H1 (cell line): Measurements from ENCODE around the gene METAP1D. TPM values are rescaled to one million over a fixed set of nuclear protein-coding genes. Genes with fewer than 3 reads are reported as not detected.

ENCODE experiments used
- CTCF ChIA-PET: fragments of 300-600 bp; sonication (Branson Sonifier 250); formaldehyde crosslinking; loops from one replicate; lab custom pipeline; 2021; ENCODE audit not compliant: partially characterized antibody; lab: Charles Lee
- POLR2A ChIA-PET: fragments of 300-600 bp; sonication (Branson Sonifier 250); formaldehyde crosslinking; loops from one replicate; lab custom pipeline; 2021; ENCODE audit warnings: inconsistent platforms; ENCODE audit not compliant: partially characterized antibody; lab: Charles Lee
- DNase-seq, 2 experiments: peaks; one replicate each; pipeline versions ENCODE4 v3.0.0 to v3.0.0-alpha.2; 2010 to 2022; ENCODE audit warnings: low spot score in 2 of 2, low read depth in 1 of 2, mixed read lengths in 1 of 2
- FAIRE-seq: peaks from 2 replicates; lab custom pipeline; 2011; peaks lifted over from hg19 to GRCh38; lab: Jason Lieb, UNC
- H2AFZ ChIP-seq: 2 replicates; pipeline ENCODE4 v1.8.1; 2012; ENCODE audit warnings: low read length, inconsistent platforms
- H2AK5ac ChIP-seq: 2 replicates; pipeline ENCODE4 v1.6.1; 2013; ENCODE audit warnings: low read depth, low read length
- H2BK120ac ChIP-seq: replicated peaks from 2 replicates; pipeline ENCODE3; 2013; ENCODE audit warnings: low read depth, low read length, inconsistent platforms
- H2BK12ac ChIP-seq: 2 replicates; pipeline ENCODE4 v1.6.1; 2013; ENCODE audit warnings: low read depth, low read length
- H2BK15ac ChIP-seq: 2 replicates; pipeline ENCODE4 v1.6.1; 2013; ENCODE audit warnings: low read length
- H2BK20ac ChIP-seq: 2 replicates; pipeline ENCODE4 v1.6.1; 2013; ENCODE audit warnings: low read length
- H2BK5ac ChIP-seq: 2 replicates; pipeline ENCODE4 v1.6.1; 2013; ENCODE audit warnings: low read depth, low read length
- H3K14ac ChIP-seq: 2 replicates; pipeline ENCODE4 v1.6.1; 2013; ENCODE audit warnings: inconsistent platforms; ENCODE audit not compliant: insufficient read length
- H3K18ac ChIP-seq: 2 replicates; pipeline ENCODE4 v1.6.1; 2013; ENCODE audit warnings: low read length; ENCODE audit errors: extremely low read depth
- H3K23ac ChIP-seq: 2 replicates; pipeline ENCODE4 v1.6.1; 2013; ENCODE audit warnings: inconsistent platforms; ENCODE audit not compliant: insufficient read length
- H3K23me2 ChIP-seq: 2 replicates; pipeline ENCODE4 v1.6.1; 2013; ENCODE audit warnings: low read depth, low read length
- H3K27ac ChIP-seq: 2 replicates; pipeline ENCODE4 v1.6.1; 2011; ENCODE audit warnings: low read depth, low read length, inconsistent platforms
- H3K27me3 ChIP-seq, 4 experiments: replicated peaks in 1 of 4; 1 replicate in 1 of 4; 2 replicates in 3 of 4; pipeline versions ENCODE4 v1.6.1 to v1.8.1; 2011 to 2013; ENCODE audit warnings: low read length in 3 of 4, mild to moderate bottlenecking in 3 of 4, inconsistent platforms in 2 of 4, mixed read lengths in 2 of 4, moderate library complexity in 1 of 4; ENCODE audit not compliant: control insufficient read depth in 3 of 4, insufficient read depth in 3 of 4; ENCODE audit errors: extremely low read depth in 1 of 4
- H3K36me3 ChIP-seq, 4 experiments: 2 replicates each; pipeline versions ENCODE4 v1.6.1 to v1.8.1; 2011 to 2013; ENCODE audit warnings: mild to moderate bottlenecking in 4 of 4, low read length in 3 of 4, moderate library complexity in 2 of 4, control low read depth in 1 of 4, inconsistent platforms in 1 of 4; ENCODE audit not compliant: insufficient read depth in 4 of 4, control insufficient read depth in 2 of 4
- H3K4ac ChIP-seq: replicated peaks from 2 replicates; pipeline ENCODE3; 2013; ENCODE audit warnings: low read length, low read depth, mixed read lengths, inconsistent platforms; ENCODE audit not compliant: insufficient read length
- H3K4me1 ChIP-seq, 4 experiments: replicated peaks in 1 of 4; 1 replicate in 1 of 4; 2 replicates in 3 of 4; pipeline versions ENCODE4 v1.6.1 to v1.8.1; 2011 to 2013; ENCODE audit warnings: low read length in 3 of 4, inconsistent platforms in 2 of 4, mixed read lengths in 1 of 4; ENCODE audit not compliant: insufficient read depth in 4 of 4, control insufficient read depth in 3 of 4
- H3K4me2 ChIP-seq, 2 experiments: 2 replicates each; pipeline versions ENCODE4 v1.6.1 to v1.8.1; 2011 to 2013; ENCODE audit warnings: low read depth in 2 of 2, low read length in 2 of 2, control low read depth in 1 of 2, inconsistent platforms in 1 of 2, mild to moderate bottlenecking in 1 of 2; ENCODE audit not compliant: insufficient read depth in 1 of 2
- H3K4me3 ChIP-seq, 4 experiments: fragments of 200-600, 300-600 bp in 1 of 4; sonication (generic), shearing (Covaris generic), sonication (Bioruptor Twin) in 1 of 4; 2 replicates each; pipeline versions ENCODE4 v1.5.1 to v1.8.1; 2011 to 2016; ENCODE audit warnings: low read length in 4 of 4, low read depth in 3 of 4, control low read depth in 2 of 4, inconsistent platforms in 2 of 4, mild to moderate bottlenecking in 2 of 4, mixed read lengths in 1 of 4, moderate library complexity in 1 of 4; ENCODE audit not compliant: insufficient read depth in 2 of 4; ENCODE audit errors: extremely low read depth in 1 of 4
- H3K56ac ChIP-seq: replicated peaks from 2 replicates; pipeline ENCODE3; 2013; ENCODE audit warnings: low read depth, mild to moderate bottlenecking, mixed read lengths, low read length, inconsistent platforms; ENCODE audit not compliant: insufficient read length
- H3K79me1 ChIP-seq: 2 replicates; pipeline ENCODE4 v1.6.1; 2013; ENCODE audit warnings: low read depth, low read length, control low read depth
- H3K79me2 ChIP-seq, 2 experiments: 2 replicates each; pipeline versions ENCODE4 v1.6.1 to v1.8.1; 2012 to 2013; ENCODE audit warnings: low read length in 2 of 2, mild to moderate bottlenecking in 2 of 2, inconsistent platforms in 1 of 2; ENCODE audit not compliant: insufficient read depth in 2 of 2, control insufficient read depth in 1 of 2
- H3K9ac ChIP-seq, 4 experiments: replicated peaks in 1 of 4; 1 replicate in 1 of 4; 2 replicates in 3 of 4; pipeline versions ENCODE4 v1.6.1 to v1.8.1; 2011 to 2013; ENCODE audit warnings: low read depth in 3 of 4, low read length in 3 of 4, control low read depth in 2 of 4, mild to moderate bottlenecking in 2 of 4, moderate library complexity in 2 of 4, inconsistent platforms in 1 of 4; ENCODE audit errors: extremely low read depth in 1 of 4
- H3K9me3 ChIP-seq, 2 experiments: 2 replicates each; pipeline versions ENCODE4 v1.6.1 to v1.8.1; 2012 to 2013; ENCODE audit warnings: mild to moderate bottlenecking in 2 of 2, moderate library complexity in 2 of 2, control low read depth in 1 of 2, inconsistent platforms in 1 of 2, low read depth in 1 of 2, low read length in 1 of 2, mixed read lengths in 1 of 2; ENCODE audit not compliant: insufficient read depth in 2 of 2
- H4K20me1 ChIP-seq, 2 experiments: replicated peaks in 1 of 2; 2 replicates each; pipeline versions ENCODE3 to v1.8.1; 2011 to 2013; ENCODE audit warnings: inconsistent platforms in 2 of 2, low read length in 2 of 2, mild to moderate bottlenecking in 1 of 2; ENCODE audit not compliant: insufficient read depth in 2 of 2, control insufficient read depth in 1 of 2
- H4K5ac ChIP-seq: 2 replicates; pipeline ENCODE4 v1.6.1; 2013; ENCODE audit warnings: low read length, low read depth, mixed read lengths, inconsistent platforms; ENCODE audit not compliant: insufficient read length
- H4K8ac ChIP-seq: 2 replicates; pipeline ENCODE4 v1.8.0; 2013; ENCODE audit warnings: mild to moderate bottlenecking, moderate library complexity, low read length, inconsistent platforms; ENCODE audit not compliant: insufficient read depth; ENCODE audit errors: extremely low read depth
- H4K91ac ChIP-seq: replicated peaks from 2 replicates; pipeline ENCODE3; 2013; ENCODE audit warnings: low read length, mixed read lengths, inconsistent platforms; ENCODE audit not compliant: insufficient read length
- CBX8 ChIP-seq: fragments of 300-800, 300-1000 bp; sonication (generic); IDR thresholded peaks from 2 replicates; pipeline ENCODE4 v1.7.1; 2016; ENCODE audit warnings: low read depth, low read length, borderline replicate concordance
- GTF2F1 ChIP-seq: IDR thresholded peaks from 2 replicates; pipeline ENCODE4 v1.6.1; 2012; ENCODE audit warnings: low read depth, low read length, improper control_type of control experiment, borderline replicate concordance
- SUZ12 ChIP-seq: fragments of 200-600 bp; sonication (generic); IDR thresholded peaks from 2 replicates; pipeline ENCODE4 v1.6.1; 2012; ENCODE audit warnings: mild to moderate bottlenecking, inconsistent platforms, low read length, moderate library complexity, mixed read lengths
- WGBS, 2 experiments: shearing (Covaris generic) in 1 of 2; methylation state at CpG; one replicate each; pipeline versions ENCODE4 v1.1.6 to v1.1.7; 2013 to 2015; ENCODE audit warnings: low lambda C conversion rate in 2 of 2, mixed read lengths in 2 of 2, inconsistent platforms in 1 of 2, low coverage in 1 of 2, missing lambda C conversion rate in 1 of 2; ENCODE audit not compliant: insufficient replicate concordance in 2 of 2, insufficient coverage in 1 of 2, insufficient read length in 1 of 2; ENCODE audit errors: extremely low coverage in 1 of 2, missing lambda C conversion rate in 1 of 2; 5-methylcytosine and 5-hydroxymethylcytosine counted together
- polyA plus RNA-seq, 7 experiments: library from polyadenylated mRNA; depleted of rRNA in 3 of 7; stranded (reverse) in 5 of 7; unstranded in 2 of 7; fragments of >200 nt in 5 of 7; fragments of 200-250 nt in 2 of 7; gene quantifications; 1 replicate in 5 of 7; 2 replicates in 1 of 7; 4 replicates in 1 of 7; pipeline versions ENCODE4 v1.2.1 to v1.2.3, GENCODE V29; 2011 to 2013; ENCODE audit warnings: missing spikeins in 2 of 7, mixed read lengths in 2 of 7
- total RNA-seq: library from RNA; stranded (reverse); fragmentation: NEBNext Ultra II Directional; extraction: Animal tissue kit (Norgen Biotek cat#: 25700); gene quantifications from 2 replicates; pipeline ENCODE4 v1.2.1, GENCODE V29; 2021

METAP1D gene
- total and polyA plus RNA-seq, 2 of the 8 experiments (the other 6 are each of a cell fraction or from before 2014, with no cell fraction given): 3.9 to 6.2 TPM

- Histone ChIP-seq H3K56ac (no peak overlapping the region), H3K27ac (no peak overlapping the region), H4K8ac (no peak overlapping the region; the same call in none of the 2 replicates), H2AFZ (no peak overlapping the region), H2BK15ac (peak overlapping the region; percentile 55; the same call in 1 of the 2 replicates), H3K4me2 (peak overlapping the region; percentile 78 to 84), H3K79me1 (no peaks in the 10 kb centered on the region), H2BK12ac (0 out of 2 replicates have a peak overlapping the region, but pooled peaks have one; percentile 84), H3K4me3 (peak overlapping the region; percentile 7 to 59 (median 20); a peak in 5 of 8 replicates), H3K23me2 (peaks cover 14% of the 10 kb centered on the region; the same call in 1 of the 2 replicates), H2BK120ac (no peak overlapping the region), H2BK5ac (no peak overlapping the region), H3K9ac (no peak overlapping the region), H3K4me1 (peaks cover 2 to 52% (median 23%) of the 10 kb centered on the region in 4 experiments), H4K20me1 (peaks cover 22 to 36% of the 10 kb centered on the region in 2 experiments), H3K79me2 (no peaks in the 10 kb centered on the region), H3K14ac (no peak overlapping the region), H4K91ac (no peak overlapping the region), H4K5ac (no peak overlapping the region), H3K18ac (peak overlapping the region; percentile 85), H3K9me3 (no peaks in the 10 kb centered on the region), H3K23ac (no peak overlapping the region), H2BK20ac (no peak overlapping the region), H3K36me3 (0 out of 8 replicates have a peak, but pooled peaks cover 0 to 3% (median 0%) of the 10 kb centered on the region in 4 experiments), H3K4ac (no peak overlapping the region), H3K27me3 (peaks cover 92 to 100% (median 97%) of the 10 kb centered on the region in 4 experiments), H2AK5ac (no peak overlapping the region)
- DNase-seq: peak in 1 of 2 experiments; percentile 67
- WGBS, 2 experiments: 4% methylated on average over 23 of the region's 23 CpGs; no CpG with 5 or more reads in 1 of the 2 experiments
- TF ChIP-seq CBX8 (peak; percentile 47; the same call in 1 of the 2 replicates), GTF2F1 (no peak), SUZ12 (peak; percentile 99)
- POLR2A ChIA-PET: interaction anchor here (1.0 to 14.0 kb wide), 3 partner anchors 11 to 194 kb away, joined by 3 to 184 read pairs (median 3); partner anchors contain the start of genes DLX2 and SLC25A12
- CTCF ChIA-PET: interaction anchor here (0.9 to 12.4 kb wide), 6 partner anchors 8 to 366 kb away, joined by 3 to 198 read pairs (median 4); partner anchors contain the start of gene DLX2
- FAIRE-seq: no peak
Measured at GRCh38 chr2:172087780-172088244, 88.1 kb downstream of the METAP1D start.
